ENCODE measurements around the gene OR6N1. TPM values are rescaled to one million over a fixed set of nuclear protein-coding genes. Genes with fewer than 3 reads are reported as not detected.

Gene OR6N1
- total RNA-seq, 3 donors from 2014 or later: not detected

- DNase-seq: no peak
- no peak for ATAC-seq
- Mint-ChIP-seq H3K4me1 (ENCODE audit: low read depth) (peaks cover 8% of the 10 kb centered on the region), H3K27me3 (ENCODE audit: low read depth) (peaks cover 28% of the 10 kb centered on the region), H3K4me3 (no peak overlapping the region), H3K36me3 (ENCODE audit: insufficient read depth) (no peaks in the 10 kb centered on the region), H3K9me3 (no peaks in the 10 kb centered on the region)
These were observed 52.3 kb downstream of the OR6N1 start for GRCh38 chr1:158719664-158720063.

- no peaks in the 10 kb centered on the region for H3K36me3 Mint-ChIP-seq (ENCODE audit: insufficient read depth)
- DNase-seq: no peak
- peaks cover 8% of the 10 kb centered on the region for H3K4me1 Mint-ChIP-seq (ENCODE audit: low read depth)
- no peak for ATAC-seq
- no peak overlapping the region for H3K4me3 Mint-ChIP-seq
- H3K9me3 Mint-ChIP-seq: no peaks in the 10 kb centered on the region
- H3K27me3 Mint-ChIP-seq (ENCODE audit: low read depth): peaks cover 22% of the 10 kb centered on the region
These were observed 54.7 kb downstream of the OR6N1 start for GRCh38 chr1:158717344-158717743.

- Mint-ChIP-seq H3K4me3 (no peak overlapping the region), H3K27me3 (ENCODE audit: low read depth) (peaks cover 27% of the 10 kb centered on the region), H3K4me1 (ENCODE audit: low read depth) (peaks cover 8% of the 10 kb centered on the region), H3K9me3 (no peaks in the 10 kb centered on the region), H3K36me3 (ENCODE audit: insufficient read depth) (no peaks in the 10 kb centered on the region)
- peak; percentile 89 to 97 for ATAC-seq
- DNase-seq: no peak
These were observed 55.7 kb downstream of the OR6N1 start for GRCh38 chr1:158716335-158716734.

GRCh38 chr1:158714754-158715153 is 57.2 kb downstream of the OR6N1 start:
- Mint-ChIP-seq H3K36me3 (ENCODE audit: insufficient read depth) (no peaks in the 10 kb centered on the region), H3K27me3 (ENCODE audit: low read depth) (peaks cover 31% of the 10 kb centered on the region), H3K4me1 (ENCODE audit: low read depth) (peaks cover 8% of the 10 kb centered on the region), H3K4me3 (no peak overlapping the region), H3K9me3 (no peaks in the 10 kb centered on the region)
- ATAC-seq (no peak), DNase-seq (no peak)

Other genes with a start within 250 kb of the OR6N1 start
- not detected for gene OR6Y1, start 217.8 kb downstream of the OR6N1 start, total RNA-seq
- not detected for gene OR6P1, start 201.6 kb downstream of the OR6N1 start, total RNA-seq
- not detected for gene OR10X1, start 192.3 kb downstream of the OR6N1 start, total RNA-seq
- not detected for gene OR10Z1, start 166.9 kb downstream of the OR6N1 start, total RNA-seq
- under 1 TPM in 2 of 3 donors, not detected in 1; 0.40 TPM for gene SPTA1, start 85.5 kb downstream of the OR6N1 start, total RNA-seq
- not detected for gene OR6K2, start 71.5 kb downstream of the OR6N1 start, total RNA-seq
- not detected for gene OR6K3, start 51.5 kb downstream of the OR6N1 start, total RNA-seq
- not detected for gene OR6K6, start 17.5 kb downstream of the OR6N1 start, total RNA-seq
- gene OR6N2, start 9.0 kb upstream of the OR6N1 start, total RNA-seq: not detected
- under 1 TPM in 1 of 3 donors, not detected in 2; 0.13 TPM for gene MNDA, start 59.2 kb upstream of the OR6N1 start, total RNA-seq
- 1 to 10 TPM; 2.5 to 5.3 (median 5.2) TPM for gene PYHIN1, start 159.4 kb upstream of the OR6N1 start, total RNA-seq
- 100 to 1,000 TPM; 186 to 199 (median 196) TPM for gene IFI16, start 237.7 kb upstream of the OR6N1 start, total RNA-seq